HG03039 (cell line): Measurements from ENCODE around the gene INKA2.

Source experiments
- ATAC-seq: cut with Tn5 transposase; IDR thresholded peaks from one replicate; pipeline ENCODE4 v1.9.1; 2021; ENCODE audit warnings: mild to moderate bottlenecking, moderate library complexity; ENCODE audit not compliant: unreplicated experiment

The INKA2 gene

GRCh38 chr1:111734426-111734825, 4.8 kb downstream of the INKA2 start:
- no peak for ATAC-seq

GRCh38 chr1:111733992-111734341, 5.2 kb downstream of the INKA2 start:
- ATAC-seq: no peak

- no peak for ATAC-seq
These were observed 5.8 kb downstream of the INKA2 start for GRCh38 chr1:111733183-111733991.

- ATAC-seq: no peak
These were observed 6.5 kb downstream of the INKA2 start for GRCh38 chr1:111732718-111733117.

GRCh38 chr1:111731956-111732355, 7.2 kb downstream of the INKA2 start:
- ATAC-seq: no peak

- ATAC-seq: no peak
These were observed 8.5 kb downstream of the INKA2 start for GRCh38 chr1:111730706-111731105.

GRCh38 chr1:111729946-111730681, 9.1 kb downstream of the INKA2 start:
- ATAC-seq: no peak

GRCh38 chr1:111729271-111729921, 9.8 kb downstream of the INKA2 start:
- no peak for ATAC-seq

GRCh38 chr1:111727056-111727455, 12.1 kb downstream of the INKA2 start:
- no peak for ATAC-seq

GRCh38 chr1:111725192-111725591, 14.0 kb downstream of the INKA2 start:
- ATAC-seq: no peak

- no peak for ATAC-seq
These were observed 15.3 kb downstream of the INKA2 start for GRCh38 chr1:111723871-111724270.

GRCh38 chr1:111723091-111723806, 15.9 kb downstream of the INKA2 start:
- no peak for ATAC-seq

- ATAC-seq: no peak
These were observed 18.0 kb downstream of the INKA2 start for GRCh38 chr1:111720977-111721786.

GRCh38 chr1:111720274-111720976, 18.8 kb downstream of the INKA2 start:
- ATAC-seq: no peak

- no peak for ATAC-seq
These were observed 19.5 kb downstream of the INKA2 start for GRCh38 chr1:111719674-111720132.

- no peak for ATAC-seq
These were observed 20.1 kb downstream of the INKA2 start for GRCh38 chr1:111719135-111719534.

GRCh38 chr1:111717450-111717849, 21.7 kb downstream of the INKA2 start:
- ATAC-seq: no peak

GRCh38 chr1:111716333-111716732, 22.9 kb downstream of the INKA2 start:
- no peak for ATAC-seq

GRCh38 chr1:111709986-111710385, 29.2 kb downstream of the INKA2 start:
- no peak for ATAC-seq

GRCh38 chr1:111707906-111708305, 31.3 kb downstream of the INKA2 start:
- ATAC-seq: no peak
